ENCODE results near the gene ATP2B3. TPM values are rescaled to one million over a fixed set of nuclear protein-coding genes. Genes with fewer than 3 reads are reported as not detected.

ATP2B3 gene
- total and polyA plus RNA-seq, 9 of the 15 experiments (the other 6 are each of a cell fraction or from before 2014, with no cell fraction given), result 0.04 TPM; not detected in 8

GRCh38 chrX:153470411-153471363 is 46.8 kb upstream of the ATP2B3 start, which contains the start of gene HAUS7 (continued):
- TF ChIP-seq HBP1 (CRISPR knock-in tag; IDR thresholded peaks at IDR 0.05), result no peak
- no peak; the same call in 1 of the 2 replicates for TF ChIP-seq CREB3L1 (IDR thresholded peaks at IDR 0.05; ENCODE audit: borderline replicate concordance, low read depth)
- no peak; the same call in 1 of the 2 replicates for TF ChIP-seq TFAP4 (CRISPR knock-in tag; IDR thresholded peaks at IDR 0.05; ENCODE audit: borderline replicate concordance)
- TF ChIP-seq ZBTB2 (IDR thresholded peaks at IDR 0.05), result no peak
- no peak for TF ChIP-seq ZNF644 (tag; IDR thresholded peaks at IDR 0.05; ENCODE audit: low read depth)
- 0 out of 4 replicates have a peak, but pooled peaks of 1 of the 2 experiments have one; percentile 20 for TF ChIP-seq FOXK2 (conservative IDR thresholded peaks at IDR 0.05 in 1 of 2, IDR thresholded peaks at IDR 0.05 in 1 of 2; ENCODE audit: low read depth in 2 of 2)
- no peak for TF ChIP-seq ID3 (CRISPR knock-in tag; IDR thresholded peaks at IDR 0.05)
- no peak for TF ChIP-seq ID3 (tag; IDR thresholded peaks at IDR 0.05)
- peak; percentile 47; the same call in 1 of the 2 replicates for TF ChIP-seq MTA3 (IDR thresholded peaks at IDR 0.05; ENCODE audit: borderline replicate concordance)
- TF ChIP-seq NRF1 (conservative IDR thresholded peaks at IDR 0.05 in 1 of 2, IDR thresholded peaks at IDR 0.05 in 1 of 2), result peak; percentile 69
- TF ChIP-seq CREB3 (tag; conservative IDR thresholded peaks at IDR 0.05; ENCODE audit: low read depth), result no peak
- TF ChIP-seq FOXA1 (IDR thresholded peaks at IDR 0.05; ENCODE audit: borderline replicate concordance), result no peak
- TF ChIP-seq AFF1 (IDR thresholded peaks at IDR 0.05; ENCODE audit: low read depth in 1 of 2, partially characterized antibody in 2 of 2), result no peak

Data from K562 (cell line).